ENCODE results near the gene MOCS1. TPM values are rescaled to one million over a fixed set of nuclear protein-coding genes. Genes with fewer than 3 reads are reported as not detected.

Gene MOCS1
- total and polyA plus RNA-seq, 8 donors: 6.9 to 13.8 (median 8.4) TPM

DNA sequence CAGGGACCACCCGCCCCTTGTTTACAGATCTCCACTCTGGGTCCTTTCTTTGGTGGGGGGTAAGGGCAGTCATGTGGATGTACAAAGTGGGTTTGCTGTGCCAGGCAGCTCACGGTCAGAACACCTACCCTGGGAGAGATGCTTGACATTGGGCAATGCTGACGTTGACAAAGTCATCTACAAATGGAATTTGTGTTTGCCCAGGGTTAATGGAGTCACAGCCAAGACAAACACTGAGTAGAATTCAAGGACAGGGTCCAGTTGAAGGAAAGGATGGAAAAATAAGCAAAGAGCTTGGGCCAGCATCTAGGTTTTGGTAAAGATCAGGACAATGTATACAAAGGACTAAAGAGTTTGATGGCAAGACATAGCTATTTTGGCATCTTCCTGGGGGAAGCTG lies 54.7 kb downstream of the MOCS1 start:
- H3K27me3 ChIP-seq: no peaks in the 10 kb centered on the region
- H3K4me3 ChIP-seq: no peak overlapping the region
- ATAC-seq (peak; percentile 19 to 75 (median 72)), DNase-seq (no peak), FAIRE-seq (no peak)
- H3K27ac ChIP-seq: no peak overlapping the region
- WGBS, 2 donors: 36 to 42% methylated on average over 3 of the region's 3 CpGs
- H3K36me3 ChIP-seq: no peaks in the 10 kb centered on the region
- H3K4me1 ChIP-seq: peaks cover 0 to 5% (median 0%) of the 10 kb centered on the region in 3 donors
- intact Hi-C loops (cut with DNase I): no loop called here
- TF ChIP-seq, protein P1, sequence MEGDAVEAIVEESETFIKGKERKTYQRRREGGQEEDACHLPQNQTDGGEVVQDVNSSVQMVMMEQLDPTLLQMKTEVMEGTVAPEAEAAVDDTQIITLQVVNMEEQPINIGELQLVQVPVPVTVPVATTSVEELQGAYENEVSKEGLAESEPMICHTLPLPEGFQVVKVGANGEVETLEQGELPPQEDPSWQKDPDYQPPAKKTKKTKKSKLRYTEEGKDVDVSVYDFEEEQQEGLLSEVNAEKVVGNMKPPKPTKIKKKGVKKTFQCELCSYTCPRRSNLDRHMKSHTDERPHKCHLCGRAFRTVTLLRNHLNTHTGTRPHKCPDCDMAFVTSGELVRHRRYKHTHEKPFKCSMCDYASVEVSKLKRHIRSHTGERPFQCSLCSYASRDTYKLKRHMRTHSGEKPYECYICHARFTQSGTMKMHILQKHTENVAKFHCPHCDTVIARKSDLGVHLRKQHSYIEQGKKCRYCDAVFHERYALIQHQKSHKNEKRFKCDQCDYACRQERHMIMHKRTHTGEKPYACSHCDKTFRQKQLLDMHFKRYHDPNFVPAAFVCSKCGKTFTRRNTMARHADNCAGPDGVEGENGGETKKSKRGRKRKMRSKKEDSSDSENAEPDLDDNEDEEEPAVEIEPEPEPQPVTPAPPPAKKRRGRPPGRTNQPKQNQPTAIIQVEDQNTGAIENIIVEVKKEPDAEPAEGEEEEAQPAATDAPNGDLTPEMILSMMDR (IDR thresholded peaks at IDR 0.05): no peak
- no peaks in the 10 kb centered on the region for H3K9me3 ChIP-seq

DNA sequence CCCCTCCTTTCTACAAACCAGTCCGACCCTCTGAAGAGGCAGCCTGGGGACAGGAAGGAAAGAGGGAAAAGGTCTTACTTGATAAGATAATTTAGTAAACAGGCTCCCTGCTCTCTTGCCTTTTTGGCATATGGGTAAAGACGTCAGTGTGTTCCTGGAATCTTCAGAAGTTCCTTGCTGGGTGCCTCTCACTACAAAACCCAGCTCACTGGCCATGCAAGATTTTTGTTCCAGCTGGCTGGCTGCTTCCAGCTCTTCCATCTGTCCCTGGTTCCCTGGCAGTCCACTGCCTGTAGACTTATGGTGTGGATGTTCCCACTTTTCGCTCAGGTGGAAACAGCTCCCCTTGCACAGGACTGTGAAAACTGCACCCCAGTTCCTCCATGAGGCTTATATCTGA lies 57.4 kb downstream of the MOCS1 start:
- peaks cover 0 to 5% (median 0%) of the 10 kb centered on the region in 3 donors for H3K4me1 ChIP-seq

DNA sequence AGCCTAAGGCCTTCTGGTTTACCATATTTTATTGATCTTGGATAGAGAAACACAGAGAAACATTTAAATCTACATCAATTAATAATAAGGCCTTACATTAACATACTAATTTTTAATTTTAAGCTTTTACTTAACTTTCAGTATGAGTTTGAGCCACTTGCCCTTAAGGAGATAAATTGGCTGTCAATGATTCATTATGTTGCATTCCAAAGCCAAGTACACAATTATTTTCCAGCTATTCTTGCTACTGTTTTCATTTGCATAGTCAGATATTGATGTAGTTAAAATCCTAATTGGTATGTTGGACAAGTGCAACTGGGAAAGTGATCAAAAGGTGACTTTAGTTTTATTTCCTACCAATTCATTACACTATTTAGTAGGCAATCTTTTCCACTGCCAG lies 58.2 kb downstream of the MOCS1 start:
- FAIRE-seq (no peak), ATAC-seq (no peak), DNase-seq (no peak)
- peaks cover 0 to 5% (median 0%) of the 10 kb centered on the region in 3 donors for H3K4me1 ChIP-seq
- no peaks in the 10 kb centered on the region for H3K36me3 ChIP-seq
- no peak overlapping the region for H3K27ac ChIP-seq
- intact Hi-C loops (cut with DNase I): no loop called here
- no peak overlapping the region for H3K4me3 ChIP-seq
- TF ChIP-seq, protein P1 (IDR thresholded peaks at IDR 0.05): no peak
- H3K27me3 ChIP-seq: no peaks in the 10 kb centered on the region
- H3K9me3 ChIP-seq: no peaks in the 10 kb centered on the region

More for the DNA sequence above, 57.4 kb downstream of the MOCS1 start:
- H3K27me3 ChIP-seq: no peaks in the 10 kb centered on the region
- intact Hi-C loops (cut with DNase I): no loop called here
- 84 to 85% methylated on average over 3 of the region's 3 CpGs for WGBS, 2 donors
- H3K9me3 ChIP-seq: no peaks in the 10 kb centered on the region
- FAIRE-seq (no peak), DNase-seq (no peak), ATAC-seq (no peak)
- H3K27ac ChIP-seq: no peak overlapping the region
- H3K4me3 ChIP-seq: no peak overlapping the region
- H3K36me3 ChIP-seq: no peaks in the 10 kb centered on the region
- TF ChIP-seq, protein P1 (IDR thresholded peaks at IDR 0.05): no peak

DNA sequence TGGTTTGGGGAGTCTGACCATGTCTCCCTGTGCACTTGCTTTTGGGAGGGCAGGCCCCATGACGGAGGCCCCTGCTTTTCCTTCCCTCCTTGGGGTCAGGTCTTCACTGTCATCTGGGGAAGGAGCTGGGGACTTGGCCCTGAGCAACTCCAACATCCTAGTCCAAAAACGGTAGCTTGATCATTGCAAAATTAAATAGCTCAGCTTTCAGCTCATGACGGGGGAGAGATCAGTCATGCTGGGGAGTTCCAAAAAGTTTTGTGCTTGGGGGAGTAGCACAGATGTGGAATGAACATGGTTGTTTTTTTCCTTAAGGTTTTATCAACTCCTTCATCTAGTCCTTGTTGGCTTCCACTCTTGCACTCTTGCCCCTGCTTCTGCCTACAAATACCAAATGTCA lies 60.8 kb downstream of the MOCS1 start:
- H3K4me3 ChIP-seq: no peak overlapping the region
- TF ChIP-seq, protein P1 (IDR thresholded peaks at IDR 0.05): no peak
- H3K9me3 ChIP-seq: no peaks in the 10 kb centered on the region
- no peaks in the 10 kb centered on the region for H3K27me3 ChIP-seq
- ATAC-seq: no peak
- 83 to 84% methylated on average over 3 of the region's 3 CpGs for WGBS, 2 donors
- no peaks in the 10 kb centered on the region for H3K4me1 ChIP-seq
- intact Hi-C loops (cut with DNase I): no loop called here
- no peak overlapping the region for H3K27ac ChIP-seq
- no peak for FAIRE-seq
- no peak for DNase-seq
- H3K36me3 ChIP-seq: no peaks in the 10 kb centered on the region

DNA sequence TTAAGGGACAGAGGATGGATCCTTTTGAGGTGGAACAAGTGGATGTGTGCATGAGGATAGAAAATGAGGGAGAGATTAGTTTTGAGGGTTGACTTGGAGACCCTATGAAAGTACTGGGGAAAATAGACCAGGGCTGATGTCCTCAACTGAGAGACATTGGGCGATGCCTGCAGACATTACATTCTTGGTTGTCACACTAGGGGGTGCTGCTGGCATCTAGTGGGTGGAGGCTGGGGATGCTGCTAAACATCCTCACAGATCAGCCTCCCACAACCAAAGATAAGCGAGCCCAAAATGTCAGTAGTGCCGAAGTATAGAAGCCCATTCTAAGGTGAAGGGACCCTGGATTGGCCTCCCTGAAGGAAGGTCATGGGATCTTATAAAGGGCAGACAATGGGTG lies 63.3 kb downstream of the MOCS1 start:
- Histone ChIP-seq H3K9me3 (no peaks in the 10 kb centered on the region), H3K27me3 (no peaks in the 10 kb centered on the region), H3K4me1 (no peaks in the 10 kb centered on the region), H3K36me3 (no peaks in the 10 kb centered on the region), H3K27ac (no peak overlapping the region), H3K4me3 (no peak overlapping the region)
- FAIRE-seq (no peak), DNase-seq (no peak), ATAC-seq (no peak)
- intact Hi-C loops (cut with DNase I): no loop called here
- WGBS, 2 donors: 95 to 97% methylated on average over 3 of the region's 3 CpGs
- TF ChIP-seq, protein P1 (IDR thresholded peaks at IDR 0.05): no peak

Measured in pancreas (tissue), 10 donors.